SK-N-SH treated with all-trans-retinoic acid at 6 μM for 48 hours (cell line): ENCODE measurements around the gene ASB4.

Experiments used
- ATAC-seq: fragments of 200-7000 bp; cut with Tn5 transposase; 3 replicates; pipeline ENCODE4 v1.9.1; 2020; ENCODE audit warnings: mild to moderate bottlenecking, moderate library complexity
- ARNTL ChIP-seq: fragments of 450-650 bp; formaldehyde crosslinking; IDR thresholded peaks from 2 replicates; pipeline ENCODE4 v1.5.0; 2020; ENCODE audit warnings: low read depth, mild to moderate bottlenecking, moderate library complexity, borderline replicate concordance
- BACH2 ChIP-seq: fragments of 250-450 bp; sonication (Bioruptor Pico); IDR thresholded peaks from 2 replicates; pipeline ENCODE4 v1.9.0; 2021; ENCODE audit warnings: mild to moderate bottlenecking, borderline replicate concordance
- CSDC2 ChIP-seq: fragments of 250-450 bp; sonication (Bioruptor Pico); IDR thresholded peaks from 2 replicates; pipeline ENCODE4 v1.5.0; 2020; ENCODE audit warnings: mild to moderate bottlenecking, moderate library complexity
- CSRNP3 ChIP-seq: fragments of 250-450 bp; sonication (Bioruptor Pico); IDR thresholded peaks from 2 replicates; pipeline ENCODE4 v1.5.1; 2021; ENCODE audit warnings: mild to moderate bottlenecking, moderate library complexity
- ESRRG ChIP-seq: fragments of 250-450 bp; sonication (Bioruptor Pico); IDR thresholded peaks from 2 replicates; pipeline ENCODE4 v1.6.1; 2021; ENCODE audit warnings: mild to moderate bottlenecking
- GLIS3 ChIP-seq: fragments of 250-450 bp; sonication (Bioruptor Pico); IDR thresholded peaks from 2 replicates; pipeline ENCODE4 v1.5.0; 2020; ENCODE audit warnings: mild to moderate bottlenecking, moderate library complexity
- ISL1 ChIP-seq: fragments of 250-450 bp; sonication (Bioruptor Pico); IDR thresholded peaks from 2 replicates; pipeline ENCODE4 v2.1.2; 2022; ENCODE audit warnings: mild to moderate bottlenecking, moderate library complexity
- OSR1 ChIP-seq: fragments of 250-450 bp; sonication (Bioruptor Pico); IDR thresholded peaks from 2 replicates; pipeline ENCODE4 v1.8.0; 2022; ENCODE audit warnings: moderate library complexity, mild to moderate bottlenecking, inconsistent platforms
- POU6F1 ChIP-seq: fragments of 250-450 bp; sonication (Bioruptor Pico); IDR thresholded peaks from 2 replicates; pipeline ENCODE4 v1.8.0; 2021; ENCODE audit warnings: low read depth, mild to moderate bottlenecking, moderate library complexity, borderline replicate concordance
- PPARA ChIP-seq: fragments of 250-450 bp; sonication (Bioruptor Pico); IDR thresholded peaks from 2 replicates; pipeline ENCODE4 v1.5.0; 2020; ENCODE audit warnings: mild to moderate bottlenecking, borderline replicate concordance
- SNAI2 ChIP-seq: fragments of 250-450 bp; sonication (Bioruptor Pico); IDR thresholded peaks from 2 replicates; pipeline ENCODE4 v1.5.0; 2020; ENCODE audit warnings: mild to moderate bottlenecking, moderate library complexity
- TCF4 ChIP-seq: fragments of 250-450 bp; sonication (Bioruptor Pico); IDR thresholded peaks from 2 replicates; pipeline ENCODE4 v1.8.0; 2021; ENCODE audit warnings: mild to moderate bottlenecking, moderate library complexity, borderline replicate concordance
- TOX ChIP-seq: fragments of 250-450 bp; sonication (Bioruptor Pico); IDR thresholded peaks from 2 replicates; pipeline ENCODE4 v1.8.0; 2021; ENCODE audit warnings: mild to moderate bottlenecking, moderate library complexity, borderline replicate concordance
- ZC3H10 ChIP-seq: fragments of 250-450 bp; sonication (Bioruptor Pico); IDR thresholded peaks from 2 replicates; pipeline ENCODE4 v1.5.1; 2021; ENCODE audit warnings: mild to moderate bottlenecking, moderate library complexity
- ZFP3 ChIP-seq: fragments of 250-450 bp; sonication (Bioruptor Pico); IDR thresholded peaks from 2 replicates; pipeline ENCODE4 v1.5.0; 2020; ENCODE audit warnings: mild to moderate bottlenecking, moderate library complexity
- ZFP30 ChIP-seq: fragments of 450-650 bp; formaldehyde crosslinking; IDR thresholded peaks from 2 replicates; pipeline ENCODE4 v1.5.0; 2022; ENCODE audit warnings: mild to moderate bottlenecking, moderate library complexity
- ZNF565 ChIP-seq: fragments of 450-650 bp; formaldehyde crosslinking; conservative IDR thresholded peaks from 2 replicates; pipeline ENCODE4 v1.5.0; 2020; ENCODE audit warnings: low read depth, mild to moderate bottlenecking, moderate library complexity
- ZNF70 ChIP-seq: fragments of 450-650 bp; formaldehyde crosslinking; IDR thresholded peaks from 2 replicates; pipeline ENCODE4 v1.5.0; 2020; ENCODE audit warnings: mild to moderate bottlenecking, moderate library complexity
- ZNF8 ChIP-seq: fragments of 450-650 bp; formaldehyde crosslinking; IDR thresholded peaks from 2 replicates; pipeline ENCODE4 v1.5.0; 2020; ENCODE audit warnings: mild to moderate bottlenecking, moderate library complexity
- TF ChIP-seq, protein P1 (sequence below): fragments of 250-450 bp; sonication (Bioruptor Pico); IDR thresholded peaks from 2 replicates; pipeline ENCODE4 v1.5.1; 2020; ENCODE audit warnings: low read depth, mild to moderate bottlenecking, moderate library complexity
- TF ChIP-seq, protein P2 (sequence below): fragments of 250-450 bp; sonication (Bioruptor Pico); IDR thresholded peaks from 2 replicates; pipeline ENCODE4 v1.5.0; 2020; ENCODE audit warnings: mild to moderate bottlenecking, moderate library complexity
- TF ChIP-seq, protein P3 (sequence below): fragments of 250-450 bp; sonication (Bioruptor Pico); IDR thresholded peaks from 2 replicates; pipeline ENCODE4 v1.8.0; 2020; ENCODE audit warnings: mild to moderate bottlenecking, moderate library complexity, borderline replicate concordance

Gene ASB4

GRCh38 chr7:95560674-95561073, 74.9 kb downstream of the ASB4 start (continued):
- TF ChIP-seq TOX (CRISPR knock-in tag) (no peak), ZNF8 (CRISPR knock-in tag) (no peak), CSRNP3 (CRISPR knock-in tag) (no peak)

- TF ChIP-seq GLIS3 (no peak), CSRNP3 (CRISPR knock-in tag) (no peak), ISL1 (CRISPR knock-in tag) (no peak), ZFP3 (no peak), ZNF565 (no peak), TOX (CRISPR knock-in tag) (no peak), CSDC2 (CRISPR knock-in tag) (no peak), OSR1 (CRISPR knock-in tag) (no peak), ZNF70 (no peak), BACH2 (CRISPR knock-in tag) (no peak), ESRRG (CRISPR knock-in tag) (no peak)
- TF ChIP-seq, protein P1, sequence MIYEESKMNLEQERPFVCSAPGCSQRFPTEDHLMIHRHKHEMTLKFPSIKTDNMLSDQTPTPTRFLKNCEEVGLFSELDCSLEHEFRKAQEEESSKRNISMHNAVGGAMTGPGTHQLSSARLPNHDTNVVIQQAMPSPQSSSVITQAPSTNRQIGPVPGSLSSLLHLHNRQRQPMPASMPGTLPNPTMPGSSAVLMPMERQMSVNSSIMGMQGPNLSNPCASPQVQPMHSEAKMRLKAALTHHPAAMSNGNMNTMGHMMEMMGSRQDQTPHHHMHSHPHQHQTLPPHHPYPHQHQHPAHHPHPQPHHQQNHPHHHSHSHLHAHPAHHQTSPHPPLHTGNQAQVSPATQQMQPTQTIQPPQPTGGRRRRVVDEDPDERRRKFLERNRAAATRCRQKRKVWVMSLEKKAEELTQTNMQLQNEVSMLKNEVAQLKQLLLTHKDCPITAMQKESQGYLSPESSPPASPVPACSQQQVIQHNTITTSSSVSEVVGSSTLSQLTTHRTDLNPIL (CRISPR knock-in tag): no peak
- TF ChIP-seq, all 23 proteins: peak for 0
- no peak for ATAC-seq
Measured at GRCh38 chr7:95569720-95570119, 84.0 kb downstream of the ASB4 start.

DNA sequence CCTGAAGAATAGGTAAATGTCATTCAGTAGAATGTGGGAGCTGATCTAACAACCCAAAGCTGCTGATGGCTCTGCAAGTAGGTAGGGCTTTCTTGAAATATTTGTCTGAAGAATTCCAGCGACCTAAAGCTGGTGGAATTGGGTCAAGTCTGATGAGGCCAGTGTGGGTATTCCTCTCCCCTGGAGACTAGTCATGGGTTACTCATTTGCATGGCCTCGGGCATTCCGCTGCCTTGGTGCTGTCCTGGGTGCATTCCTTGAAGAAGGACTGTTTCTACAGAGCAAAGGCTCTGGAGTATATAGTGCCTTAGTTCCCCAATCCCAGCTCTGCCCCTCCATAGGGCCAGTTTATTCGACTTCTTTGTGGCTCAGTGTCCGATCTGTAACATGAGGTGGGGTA, 91.4 kb downstream of the ASB4 start:
- TF ChIP-seq, protein P1 (CRISPR knock-in tag): no peak
- no peak for TF ChIP-seq PPARA (CRISPR knock-in tag)
- TF ChIP-seq, protein P2, sequence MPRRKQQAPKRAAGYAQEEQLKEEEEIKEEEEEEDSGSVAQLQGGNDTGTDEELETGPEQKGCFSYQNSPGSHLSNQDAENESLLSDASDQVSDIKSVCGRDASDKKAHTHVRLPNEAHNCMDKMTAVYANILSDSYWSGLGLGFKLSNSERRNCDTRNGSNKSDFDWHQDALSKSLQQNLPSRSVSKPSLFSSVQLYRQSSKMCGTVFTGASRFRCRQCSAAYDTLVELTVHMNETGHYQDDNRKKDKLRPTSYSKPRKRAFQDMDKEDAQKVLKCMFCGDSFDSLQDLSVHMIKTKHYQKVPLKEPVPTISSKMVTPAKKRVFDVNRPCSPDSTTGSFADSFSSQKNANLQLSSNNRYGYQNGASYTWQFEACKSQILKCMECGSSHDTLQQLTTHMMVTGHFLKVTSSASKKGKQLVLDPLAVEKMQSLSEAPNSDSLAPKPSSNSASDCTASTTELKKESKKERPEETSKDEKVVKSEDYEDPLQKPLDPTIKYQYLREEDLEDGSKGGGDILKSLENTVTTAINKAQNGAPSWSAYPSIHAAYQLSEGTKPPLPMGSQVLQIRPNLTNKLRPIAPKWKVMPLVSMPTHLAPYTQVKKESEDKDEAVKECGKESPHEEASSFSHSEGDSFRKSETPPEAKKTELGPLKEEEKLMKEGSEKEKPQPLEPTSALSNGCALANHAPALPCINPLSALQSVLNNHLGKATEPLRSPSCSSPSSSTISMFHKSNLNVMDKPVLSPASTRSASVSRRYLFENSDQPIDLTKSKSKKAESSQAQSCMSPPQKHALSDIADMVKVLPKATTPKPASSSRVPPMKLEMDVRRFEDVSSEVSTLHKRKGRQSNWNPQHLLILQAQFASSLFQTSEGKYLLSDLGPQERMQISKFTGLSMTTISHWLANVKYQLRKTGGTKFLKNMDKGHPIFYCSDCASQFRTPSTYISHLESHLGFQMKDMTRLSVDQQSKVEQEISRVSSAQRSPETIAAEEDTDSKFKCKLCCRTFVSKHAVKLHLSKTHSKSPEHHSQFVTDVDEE: no peak
- TF ChIP-seq, protein P3, sequence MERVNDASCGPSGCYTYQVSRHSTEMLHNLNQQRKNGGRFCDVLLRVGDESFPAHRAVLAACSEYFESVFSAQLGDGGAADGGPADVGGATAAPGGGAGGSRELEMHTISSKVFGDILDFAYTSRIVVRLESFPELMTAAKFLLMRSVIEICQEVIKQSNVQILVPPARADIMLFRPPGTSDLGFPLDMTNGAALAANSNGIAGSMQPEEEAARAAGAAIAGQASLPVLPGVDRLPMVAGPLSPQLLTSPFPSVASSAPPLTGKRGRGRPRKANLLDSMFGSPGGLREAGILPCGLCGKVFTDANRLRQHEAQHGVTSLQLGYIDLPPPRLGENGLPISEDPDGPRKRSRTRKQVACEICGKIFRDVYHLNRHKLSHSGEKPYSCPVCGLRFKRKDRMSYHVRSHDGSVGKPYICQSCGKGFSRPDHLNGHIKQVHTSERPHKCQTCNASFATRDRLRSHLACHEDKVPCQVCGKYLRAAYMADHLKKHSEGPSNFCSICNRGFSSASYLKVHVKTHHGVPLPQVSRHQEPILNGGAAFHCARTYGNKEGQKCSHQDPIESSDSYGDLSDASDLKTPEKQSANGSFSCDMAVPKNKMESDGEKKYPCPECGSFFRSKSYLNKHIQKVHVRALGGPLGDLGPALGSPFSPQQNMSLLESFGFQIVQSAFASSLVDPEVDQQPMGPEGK (CRISPR knock-in tag): no peak
- no peak for TF ChIP-seq TOX (CRISPR knock-in tag)
- TF ChIP-seq GLIS3: no peak
- no peak for TF ChIP-seq SNAI2 (CRISPR knock-in tag)
- no peak for TF ChIP-seq POU6F1
- TF ChIP-seq ZC3H10: no peak
- no peak for TF ChIP-seq BACH2 (CRISPR knock-in tag)
- TF ChIP-seq ARNTL (CRISPR knock-in tag): no peak
- TF ChIP-seq TCF4 (CRISPR knock-in tag): no peak
- no peak for TF ChIP-seq ISL1 (CRISPR knock-in tag)
- no peak for TF ChIP-seq ZFP30 (CRISPR knock-in tag)
- TF ChIP-seq ZFP3: no peak
- TF ChIP-seq CSRNP3 (CRISPR knock-in tag): no peak
- no peak for TF ChIP-seq OSR1 (CRISPR knock-in tag)
- no peak for TF ChIP-seq CSDC2 (CRISPR knock-in tag)
- TF ChIP-seq, all 23 proteins: peak for 0
- no peak for ATAC-seq
